B cell (primary cell): ENCODE data around the gene PIGO. TPM values are rescaled to one million over a fixed set of nuclear protein-coding genes. Genes with fewer than 3 reads are reported as not detected.

Experiments used
- ATAC-seq: fragments of 200-7000 bp; cut with Tn5 transposase; one replicate; pipeline ENCODE4 v1.10.0; 2021; ENCODE audit warnings: low read depth, mild to moderate bottlenecking, moderate number of reproducible peaks, moderate library complexity
- CTCF ChIA-PET: fragments of 350-600 bp; sonication (Branson Sonifier 250); formaldehyde crosslinking; loops from one replicate; lab custom pipeline; 2021; ENCODE audit warnings: antibody characterized with exemption, inconsistent platforms; lab: Charles Lee
- POLR2A ChIA-PET: fragments of 350-600 bp; sonication (Branson Sonifier 250); formaldehyde crosslinking; loops from one replicate; lab custom pipeline; 2021; ENCODE audit warnings: antibody characterized with exemption; lab: Charles Lee
- DNase-seq: peaks from one replicate; pipeline ENCODE4 v3.0.0; 2013
- H2AFZ ChIP-seq: 2 replicates; pipeline ENCODE4 v1.6.1; 2012; ENCODE audit warnings: mild to moderate bottlenecking, low read depth, low read length; ENCODE audit not compliant: insufficient read depth, poor library complexity, severe bottlenecking
- H3K27ac ChIP-seq, 2 donors: 1 replicate in 1 of 2; 2 replicates in 1 of 2; pipeline ENCODE4 v1.5.1; 2012 to 2013; ENCODE audit warnings: low read length in 2 of 2, mild to moderate bottlenecking in 2 of 2, moderate library complexity in 1 of 2
- H3K27me3 ChIP-seq, 4 experiments: fragments of 200-600 bp in 1 of 4; sonication (generic) in 1 of 4; replicated peaks in 1 of 4; 1 replicate in 2 of 4; 2 replicates in 2 of 4; pipeline versions ENCODE4 v1.6.1 to v1.7.0; 2013 to 2016; ENCODE audit warnings: low read length in 3 of 4, mild to moderate bottlenecking in 2 of 4, mixed read lengths in 1 of 4, moderate library complexity in 1 of 4; ENCODE audit not compliant: insufficient read depth in 4 of 4, control insufficient read depth in 3 of 4; ENCODE audit errors: control extremely low read depth in 1 of 4
- H3K36me3 ChIP-seq, 2 experiments: replicated peaks in 1 of 2; 1 replicate in 1 of 2; 2 replicates in 1 of 2; pipeline versions ENCODE4 v1.6.1 to v1.7.1; 2013; ENCODE audit warnings: low read length in 1 of 2; ENCODE audit not compliant: insufficient read depth in 2 of 2, control insufficient read depth in 1 of 2; ENCODE audit errors: control extremely low read depth in 1 of 2, extremely low read depth in 1 of 2
- H3K4me1 ChIP-seq, 2 donors: fragments of 200-600 bp in 1 of 2; sonication (generic) in 1 of 2; 1 replicate in 1 of 2; 2 replicates in 1 of 2; pipeline versions ENCODE4 v1.5.1 to v1.6.1; 2013 to 2017; ENCODE audit warnings: low read length in 2 of 2; ENCODE audit not compliant: control insufficient read depth in 2 of 2, insufficient read depth in 2 of 2
- H3K4me2 ChIP-seq: replicated peaks from 2 replicates; pipeline ENCODE3; 2012; ENCODE audit warnings: mild to moderate bottlenecking, low read depth, low read length; ENCODE audit not compliant: poor library complexity, severe bottlenecking
- H3K4me3 ChIP-seq, 5 experiments: fragments of 200-600 bp in 1 of 5; sonication (generic) in 1 of 5; 1 replicate in 3 of 5; 2 replicates in 2 of 5; pipeline versions ENCODE4 v1.5.1 to v1.7.0; 2011 to 2016; ENCODE audit warnings: low read length in 4 of 5, mild to moderate bottlenecking in 4 of 5, low read depth in 2 of 5, control low read depth in 1 of 5, moderate library complexity in 1 of 5; ENCODE audit not compliant: insufficient read depth in 1 of 5; ENCODE audit errors: control extremely low read depth in 1 of 5, extremely low read depth in 1 of 5
- H3K79me2 ChIP-seq: fragments of 200-600 bp; sonication (generic); one replicate; pipeline ENCODE4 v1.6.0; 2016; ENCODE audit warnings: low read length; ENCODE audit not compliant: control insufficient read depth, insufficient read depth
- H3K9ac ChIP-seq: fragments of 200-600 bp; sonication (generic); 2 replicates; pipeline ENCODE4 v1.6.1; 2017; ENCODE audit warnings: mild to moderate bottlenecking, low read length, moderate library complexity
- H3K9me3 ChIP-seq, 3 donors: one replicate each; pipeline versions ENCODE4 v1.6.1 to v1.7.1; 2013; ENCODE audit warnings: low read length in 2 of 3; ENCODE audit not compliant: control insufficient read depth in 2 of 3, insufficient read depth in 1 of 3; ENCODE audit errors: control extremely low read depth in 1 of 3
- H4K20me1 ChIP-seq: 2 replicates; pipeline ENCODE4 v1.6.0; 2012; ENCODE audit warnings: mild to moderate bottlenecking, low read length; ENCODE audit not compliant: insufficient read depth, control insufficient read depth, poor library complexity, severe bottlenecking
- H3K27ac Mint-ChIP-seq: one replicate; pipeline ENCODE4 v1.8.0; 2021; ENCODE audit warnings: mixed read lengths
- H3K27me3 Mint-ChIP-seq: one replicate; pipeline ENCODE4 v1.8.0; 2021; ENCODE audit warnings: mixed read lengths
- H3K4me1 Mint-ChIP-seq: one replicate; pipeline ENCODE4 v1.8.0; 2021; ENCODE audit warnings: mixed read lengths
- H3K4me3 Mint-ChIP-seq: one replicate; pipeline ENCODE4 v1.8.0; 2021; ENCODE audit warnings: mixed read lengths
- H3K9me3 Mint-ChIP-seq: one replicate; pipeline ENCODE4 v1.8.0; 2022; ENCODE audit warnings: mixed read lengths; ENCODE audit not compliant: insufficient read depth
- EZH2 ChIP-seq: IDR thresholded peaks from 2 replicates; pipeline ENCODE4 v1.6.1; 2012; ENCODE audit warnings: borderline replicate concordance, low read depth, mild to moderate bottlenecking, moderate library complexity, low read length; ENCODE audit not compliant: insufficient read depth, poor library complexity, severe bottlenecking
- WGBS: methylation state at CpG from one replicate; pipeline ENCODE4 v1.1.5; 2013; ENCODE audit warnings: missing lambda C conversion rate; ENCODE audit not compliant: insufficient coverage; 5-methylcytosine and 5-hydroxymethylcytosine counted together
- intact Hi-C: fragments of 100-400 bp; cut with micrococcal nuclease; formaldehyde crosslinking; loops from one replicate; pipeline ENCODE4 v1.10.0; 2022
- polyA plus RNA-seq: library from polyadenylated mRNA; depleted of rRNA; stranded (reverse); fragments of >200 nt; gene quantifications from 2 replicates; pipeline ENCODE4 v1.2.3, GENCODE V29; 2012
- total RNA-seq, 2 donors: library from RNA; stranded (reverse); fragments of 120-200 nt in 1 of 2; gene quantifications; 1 replicate in 1 of 2; 2 replicates in 1 of 2; pipeline versions ENCODE4 v1.2.3 to v1.2.4, GENCODE V29; 2013 to 2022
- TF ChIP-seq, protein P1 (sequence below): fragments of 200-600 bp; IDR thresholded peaks from one replicate; pipeline ENCODE4 v1.8.0; 2022; ENCODE audit warnings: antibody characterized with exemption, mild to moderate bottlenecking

PIGO gene
- total and polyA plus RNA-seq, 2 donors (not counting 1 experiment from before 2014, with no cell fraction given): 25.7 to 32.5 TPM

DNA sequence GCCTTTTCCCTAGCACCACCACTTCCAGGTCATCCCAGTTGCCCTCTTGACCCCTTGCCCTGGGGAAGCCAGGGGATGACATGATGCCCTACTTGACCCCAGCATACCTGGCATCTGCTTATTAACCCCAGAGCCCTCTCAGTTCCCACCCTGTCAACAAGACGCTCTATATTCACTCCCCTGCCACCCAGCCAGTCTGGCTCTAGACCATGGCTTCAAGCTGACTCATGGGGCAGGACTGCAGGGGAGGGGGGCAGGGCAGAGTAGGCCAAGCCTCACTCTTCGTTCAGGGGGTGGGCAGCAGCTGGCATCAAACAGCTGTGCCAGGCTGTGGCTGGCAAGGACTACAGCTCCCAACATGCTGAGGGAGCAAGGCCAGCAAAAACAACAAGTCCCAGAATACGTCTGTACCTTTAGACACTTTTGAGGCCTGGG is 14.0 kb upstream of the PIGO start:
- peak overlapping the region; percentile 98 for H3K4me2 ChIP-seq
- intact Hi-C loops: loop anchor here (5.0 to 10.0 kb wide), 2 partner anchors 653 to 924 kb away; partner anchors contain the start of genes DNAI1, FAM219A and RECK
- peaks cover 49% of the 10 kb centered on the region for H3K4me1 Mint-ChIP-seq
- H3K36me3 ChIP-seq: peaks cover 0 to 10% of the 10 kb centered on the region in 2 experiments
- TF ChIP-seq EZH2: no peak
- TF ChIP-seq, protein P1, sequence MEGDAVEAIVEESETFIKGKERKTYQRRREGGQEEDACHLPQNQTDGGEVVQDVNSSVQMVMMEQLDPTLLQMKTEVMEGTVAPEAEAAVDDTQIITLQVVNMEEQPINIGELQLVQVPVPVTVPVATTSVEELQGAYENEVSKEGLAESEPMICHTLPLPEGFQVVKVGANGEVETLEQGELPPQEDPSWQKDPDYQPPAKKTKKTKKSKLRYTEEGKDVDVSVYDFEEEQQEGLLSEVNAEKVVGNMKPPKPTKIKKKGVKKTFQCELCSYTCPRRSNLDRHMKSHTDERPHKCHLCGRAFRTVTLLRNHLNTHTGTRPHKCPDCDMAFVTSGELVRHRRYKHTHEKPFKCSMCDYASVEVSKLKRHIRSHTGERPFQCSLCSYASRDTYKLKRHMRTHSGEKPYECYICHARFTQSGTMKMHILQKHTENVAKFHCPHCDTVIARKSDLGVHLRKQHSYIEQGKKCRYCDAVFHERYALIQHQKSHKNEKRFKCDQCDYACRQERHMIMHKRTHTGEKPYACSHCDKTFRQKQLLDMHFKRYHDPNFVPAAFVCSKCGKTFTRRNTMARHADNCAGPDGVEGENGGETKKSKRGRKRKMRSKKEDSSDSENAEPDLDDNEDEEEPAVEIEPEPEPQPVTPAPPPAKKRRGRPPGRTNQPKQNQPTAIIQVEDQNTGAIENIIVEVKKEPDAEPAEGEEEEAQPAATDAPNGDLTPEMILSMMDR: no peak
- H3K9ac ChIP-seq: no peak overlapping the region
- no peak for ATAC-seq
- ChIA-PET POLR2A (interaction anchor here (0.5 to 2.1 kb wide), 4 partner anchors 14 to 45 kb away, joined by 3 to 13 read pairs (median 4); partner anchors contain the start of genes FANCG, PIGO and VCP), CTCF (interaction anchor here (1.6 to 3.0 kb wide), 4 partner anchors 13 to 211 kb away, joined by 3 to 18 read pairs (median 6); partner anchors contain the start of gene PIGO)
- no peak overlapping the region for H3K4me3 ChIP-seq
- peak; percentile 38 for DNase-seq
- 20% methylated on average over 1 of the region's 3 CpGs for WGBS
- no peaks in the 10 kb centered on the region for H4K20me1 ChIP-seq
- H3K27ac Mint-ChIP-seq: peak overlapping the region; percentile 93
- no peaks in the 10 kb centered on the region for H3K9me3 ChIP-seq
- peak overlapping the region; percentile 80 to 83 for H3K27ac ChIP-seq
- no peaks in the 10 kb centered on the region for H3K9me3 Mint-ChIP-seq
- H3K27me3 ChIP-seq: no peaks in the 10 kb centered on the region
- peaks cover 30 to 41% of the 10 kb centered on the region in 2 donors for H3K4me1 ChIP-seq
- peak overlapping the region; percentile 88 for H3K4me3 Mint-ChIP-seq
- no peak overlapping the region for H2AFZ ChIP-seq
- no peaks in the 10 kb centered on the region for H3K27me3 Mint-ChIP-seq
- H3K79me2 ChIP-seq: peaks cover 8% of the 10 kb centered on the region

DNA sequence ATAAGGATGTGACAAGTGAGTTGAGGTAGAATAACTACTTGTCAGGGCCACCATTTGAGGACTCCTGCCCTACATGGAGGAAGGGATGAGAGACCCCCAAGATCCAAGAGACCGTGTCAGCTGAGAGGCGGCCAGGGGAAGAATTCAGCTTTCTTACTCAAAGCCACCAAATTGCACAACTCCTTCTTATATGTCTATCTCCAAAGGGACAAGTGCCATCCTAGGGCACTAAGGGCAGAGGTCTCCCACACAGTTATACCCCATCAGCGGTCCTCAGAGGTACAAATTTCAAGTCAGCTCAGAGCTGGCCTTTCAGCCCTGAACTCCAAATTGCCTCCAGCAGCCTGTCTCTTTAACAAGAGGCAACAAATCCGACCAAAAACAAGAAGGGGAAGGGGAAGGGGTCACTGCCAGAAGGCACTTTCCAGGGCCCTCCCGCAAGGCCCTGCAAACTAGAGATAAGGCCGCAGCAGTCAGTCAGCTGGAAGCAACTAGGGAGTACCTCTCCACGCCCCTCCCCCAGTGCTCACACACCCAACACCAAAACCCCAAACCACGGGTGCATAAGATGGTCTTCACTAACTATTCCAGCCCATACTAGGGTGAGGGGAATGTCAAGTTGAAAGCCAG is 12.7 kb upstream of the PIGO start:
- CTCF ChIA-PET: interaction anchor here (2.1 to 3.0 kb wide), 2 partner anchors 11 to 150 kb away, joined by 6 to 18 read pairs; partner anchors contain the start of gene PIGO
- intact Hi-C loops: no loop called here
- Histone ChIP-seq H2AFZ (no peak overlapping the region), H3K4me3 (no peak overlapping the region), H3K27me3 (no peaks in the 10 kb centered on the region), H3K27ac (no peak overlapping the region), H3K9me3 (no peaks in the 10 kb centered on the region), H3K4me1 (peaks cover 17 to 28% of the 10 kb centered on the region in 2 donors), H3K36me3 (peaks cover 0 to 10% of the 10 kb centered on the region in 2 experiments), H4K20me1 (no peaks in the 10 kb centered on the region), H3K79me2 (peaks cover 8% of the 10 kb centered on the region), H3K9ac (no peak overlapping the region), H3K4me2 (no peak overlapping the region)
- POLR2A ChIA-PET: interaction anchor here (0.6 kb wide), 1 partner anchor 21 kb away, joined by 3 read pairs; no protein-coding TSS in a partner anchor
- WGBS: 85% methylated on average over 4 of the region's 8 CpGs
- Mint-ChIP-seq H3K27me3 (no peaks in the 10 kb centered on the region), H3K27ac (peak overlapping the region; percentile 8), H3K4me1 (peaks cover 36% of the 10 kb centered on the region), H3K9me3 (no peaks in the 10 kb centered on the region), H3K4me3 (no peak overlapping the region)
- DNase-seq (peak; percentile 18), ATAC-seq (no peak)
- TF ChIP-seq, protein P1: no peak
- TF ChIP-seq EZH2: no peak
